ENCODE measurements around the gene NUP58. TPM values are rescaled to one million over a fixed set of nuclear protein-coding genes. Genes with fewer than 3 reads are reported as not detected.

NUP58 gene
- total and polyA plus RNA-seq, 2 experiments from 2014 or later, result 27.6 to 91.8 TPM

- no peaks in the 10 kb centered on the region for H3K27me3 Mint-ChIP-seq (ENCODE audit: insufficient read depth, low read depth, poor library complexity)
- H3K27ac ChIP-seq (ENCODE audit: low read depth), result no peak overlapping the region
- H3K9me3 Mint-ChIP-seq, result no peaks in the 10 kb centered on the region
- TF ChIP-seq STAT1 (IDR thresholded peaks at IDR 0.05; ENCODE audit: unreplicated experiment) (no peak), EZH2 (IDR thresholded peaks at IDR 0.05; ENCODE audit: low read depth, unreplicated experiment) (no peak), ZNF331 (CRISPR knock-in tag; IDR thresholded peaks at IDR 0.05; ENCODE audit: low read depth) (no peak), NANOG (IDR thresholded peaks at IDR 0.05; ENCODE audit: borderline replicate concordance) (no peak), CREB1 (CRISPR knock-in tag; IDR thresholded peaks at IDR 0.05; ENCODE audit: low read depth) (no peak), ETS1 (IDR thresholded peaks at IDR 0.05) (no peak), ZNF114 (CRISPR knock-in tag; IDR thresholded peaks at IDR 0.05) (no peak), JUNB (IDR thresholded peaks at IDR 0.05; ENCODE audit: unreplicated experiment) (no peak), ZNF462 (CRISPR knock-in tag; IDR thresholded peaks at IDR 0.05) (no peak), EZH2phosphoT487 (IDR thresholded peaks at IDR 0.05; ENCODE audit: unreplicated experiment) (no peak), POLR2AphosphoS5 (IDR thresholded peaks at IDR 0.05; ENCODE audit: low read depth) (no peak), CTCF (conservative IDR thresholded peaks at IDR 0.05; ENCODE audit: low read depth in 2 of 2) (no peak)
- TF ChIP-seq, protein P1, sequence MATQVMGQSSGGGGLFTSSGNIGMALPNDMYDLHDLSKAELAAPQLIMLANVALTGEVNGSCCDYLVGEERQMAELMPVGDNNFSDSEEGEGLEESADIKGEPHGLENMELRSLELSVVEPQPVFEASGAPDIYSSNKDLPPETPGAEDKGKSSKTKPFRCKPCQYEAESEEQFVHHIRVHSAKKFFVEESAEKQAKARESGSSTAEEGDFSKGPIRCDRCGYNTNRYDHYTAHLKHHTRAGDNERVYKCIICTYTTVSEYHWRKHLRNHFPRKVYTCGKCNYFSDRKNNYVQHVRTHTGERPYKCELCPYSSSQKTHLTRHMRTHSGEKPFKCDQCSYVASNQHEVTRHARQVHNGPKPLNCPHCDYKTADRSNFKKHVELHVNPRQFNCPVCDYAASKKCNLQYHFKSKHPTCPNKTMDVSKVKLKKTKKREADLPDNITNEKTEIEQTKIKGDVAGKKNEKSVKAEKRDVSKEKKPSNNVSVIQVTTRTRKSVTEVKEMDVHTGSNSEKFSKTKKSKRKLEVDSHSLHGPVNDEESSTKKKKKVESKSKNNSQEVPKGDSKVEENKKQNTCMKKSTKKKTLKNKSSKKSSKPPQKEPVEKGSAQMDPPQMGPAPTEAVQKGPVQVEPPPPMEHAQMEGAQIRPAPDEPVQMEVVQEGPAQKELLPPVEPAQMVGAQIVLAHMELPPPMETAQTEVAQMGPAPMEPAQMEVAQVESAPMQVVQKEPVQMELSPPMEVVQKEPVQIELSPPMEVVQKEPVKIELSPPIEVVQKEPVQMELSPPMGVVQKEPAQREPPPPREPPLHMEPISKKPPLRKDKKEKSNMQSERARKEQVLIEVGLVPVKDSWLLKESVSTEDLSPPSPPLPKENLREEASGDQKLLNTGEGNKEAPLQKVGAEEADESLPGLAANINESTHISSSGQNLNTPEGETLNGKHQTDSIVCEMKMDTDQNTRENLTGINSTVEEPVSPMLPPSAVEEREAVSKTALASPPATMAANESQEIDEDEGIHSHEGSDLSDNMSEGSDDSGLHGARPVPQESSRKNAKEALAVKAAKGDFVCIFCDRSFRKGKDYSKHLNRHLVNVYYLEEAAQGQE (IDR thresholded peaks at IDR 0.05; ENCODE audit: unreplicated experiment), result no peak
- no peaks in the 10 kb centered on the region for H3F3A ChIP-seq (replicated peaks; ENCODE audit: low read depth)
- ATAC-seq (no peak), DNase-seq (ENCODE audit: low spot score) (no peak)
- H3K4me2 ChIP-seq, result no peak overlapping the region
- peaks cover 65% of the 10 kb centered on the region for H3K36me3 ChIP-seq (ENCODE audit: insufficient read depth)
- peaks cover 58% of the 10 kb centered on the region for H3K36me3 Mint-ChIP-seq (ENCODE audit: low read depth)
- H3K4me3 ChIP-seq, result no peak overlapping the region
- no peaks in the 10 kb centered on the region for H3K27me3 ChIP-seq (ENCODE audit: insufficient read depth)
- no peak overlapping the region for H3K4me3 Mint-ChIP-seq
- no peak overlapping the region for H2AFZ ChIP-seq
- H3K4me1 ChIP-seq (ENCODE audit: insufficient read depth), result no peaks in the 10 kb centered on the region
- no peaks in the 10 kb centered on the region for H3K9me2 ChIP-seq (ENCODE audit: insufficient read depth)
- H3K79me2 ChIP-seq (replicated peaks; ENCODE audit: insufficient read depth), result peaks cover 7% of the 10 kb centered on the region
- H3K27ac Mint-ChIP-seq, result no peak overlapping the region
- H4K20me1 ChIP-seq (replicated peaks; ENCODE audit: insufficient read depth), result no peaks in the 10 kb centered on the region; the same call in 1 of the 2 replicates
- no peaks in the 10 kb centered on the region for H3K4me1 Mint-ChIP-seq
Measured at GRCh38 chr13:25329706-25330105, 28.3 kb downstream of the NUP58 start.

Measured in GM23338 (cell line).